GM19468 (cell line): ENCODE measurements around the gene PIAS4.
A peak's percentile ranks its signal among the peaks of the same experiment; 100 is the strongest.

ENCODE experiments used
- ATAC-seq: cut with Tn5 transposase; IDR thresholded peaks from one replicate; pipeline ENCODE4 v1.9.1; 2021; ENCODE audit warnings: mild to moderate bottlenecking, moderate library complexity, moderate number of reproducible peaks; ENCODE audit not compliant: unreplicated experiment; ENCODE audit errors: extremely low read depth

PIAS4 gene

GRCh38 chr19:4053423-4054324 lies 46.1 kb downstream of the PIAS4 start:
- no peak for ATAC-seq

- ATAC-seq = no peak
Observed at GRCh38 chr19:4054441-4055208, 47.1 kb downstream of the PIAS4 start.

GRCh38 chr19:4055209-4055552 lies 47.6 kb downstream of the PIAS4 start:
- ATAC-seq = no peak

- ATAC-seq = no peak
Observed at GRCh38 chr19:4057931-4058692, 50.6 kb downstream of the PIAS4 start.

GRCh38 chr19:4058693-4059452 lies 51.3 kb downstream of the PIAS4 start:
- ATAC-seq = no peak

- no peak for ATAC-seq
Observed at GRCh38 chr19:4059453-4059871, 51.9 kb downstream of the PIAS4 start.

GRCh38 chr19:4059891-4060620 lies 52.5 kb downstream of the PIAS4 start:
- ATAC-seq = no peak

GRCh38 chr19:4060621-4061177 lies 53.2 kb downstream of the PIAS4 start:
- no peak for ATAC-seq

GRCh38 chr19:4061178-4061682 lies 53.7 kb downstream of the PIAS4 start:
- ATAC-seq = no peak

GRCh38 chr19:4061683-4062418 lies 54.3 kb downstream of the PIAS4 start:
- ATAC-seq = no peak

- ATAC-seq = no peak
Observed at GRCh38 chr19:4062419-4063368, 55.2 kb downstream of the PIAS4 start.

- ATAC-seq = no peak
Observed at GRCh38 chr19:4063369-4064148, 56.0 kb downstream of the PIAS4 start.

- ATAC-seq = no peak
Observed at GRCh38 chr19:4064149-4064495, 56.6 kb downstream of the PIAS4 start.

- no peak for ATAC-seq
Observed at GRCh38 chr19:4064496-4065260, 57.1 kb downstream of the PIAS4 start.

GRCh38 chr19:4065430-4066175 lies 58.1 kb downstream of the PIAS4 start:
- peak; percentile 40 for ATAC-seq
